Medulla oblongata (tissue), 1 donor: ENCODE data around the gene AAK1.
A peak's percentile ranks its signal among the peaks of the same experiment; 100 is the strongest.

Experiments
- DNase-seq: peaks from one replicate; pipeline ENCODE4 v3.0.0-alpha.2; 2015; ENCODE audit errors: extremely low spot score

AAK1 gene

GRCh38 chr2:69601179-69601612, 42.3 kb downstream of the AAK1 start:
- no peak for DNase-seq

GRCh38 chr2:69600425-69600824, 43.1 kb downstream of the AAK1 start:
- no peak for DNase-seq

- no peak for DNase-seq
Measured at GRCh38 chr2:69597843-69598610, 45.5 kb downstream of the AAK1 start.

GRCh38 chr2:69597105-69597504, 46.4 kb downstream of the AAK1 start:
- no peak for DNase-seq

GRCh38 chr2:69594341-69594740, 49.2 kb downstream of the AAK1 start:
- DNase-seq = no peak

GRCh38 chr2:69592511-69592910, 51.0 kb downstream of the AAK1 start:
- DNase-seq = no peak

- DNase-seq = no peak
Measured at GRCh38 chr2:69589973-69590652, 53.4 kb downstream of the AAK1 start.

- no peak for DNase-seq
Measured at GRCh38 chr2:69588945-69589344, 54.6 kb downstream of the AAK1 start.

GRCh38 chr2:69588403-69588802, 55.1 kb downstream of the AAK1 start:
- DNase-seq = no peak

- DNase-seq = no peak
Measured at GRCh38 chr2:69585855-69586555, 57.5 kb downstream of the AAK1 start.

GRCh38 chr2:69584127-69584889, 59.2 kb downstream of the AAK1 start:
- DNase-seq = no peak

GRCh38 chr2:69583321-69583833, 60.2 kb downstream of the AAK1 start:
- DNase-seq = no peak

GRCh38 chr2:69582582-69583176, 60.9 kb downstream of the AAK1 start:
- peak; percentile 40 for DNase-seq

GRCh38 chr2:69581774-69582581, 61.6 kb downstream of the AAK1 start:
- DNase-seq = peak; percentile 54

- no peak for DNase-seq
Measured at GRCh38 chr2:69580486-69580885, 63.1 kb downstream of the AAK1 start.

GRCh38 chr2:69579536-69579935, 64.0 kb downstream of the AAK1 start:
- DNase-seq = no peak

GRCh38 chr2:69578198-69578540, 65.4 kb downstream of the AAK1 start:
- DNase-seq = no peak

GRCh38 chr2:69577467-69578197, 65.9 kb downstream of the AAK1 start:
- no peak for DNase-seq

GRCh38 chr2:69576880-69577279, 66.7 kb downstream of the AAK1 start:
- DNase-seq = no peak

- peak; percentile 32 for DNase-seq
Measured at GRCh38 chr2:69575926-69576325, 67.6 kb downstream of the AAK1 start.
